Measurements from ENCODE around the gene HSD17B4.

GRCh38 chr5:119404033-119404432 is 48.3 kb upstream of the HSD17B4 start:
- no peak for TF ChIP-seq CTCF (IDR thresholded peaks at IDR 0.05)
- no peak for TF ChIP-seq REST (IDR thresholded peaks at IDR 0.05; ENCODE audit: insufficient read depth in 1 of 2, low read depth in 2 of 2, low read length in 1 of 2)
